GM23338 (cell line): Measurements from ENCODE around the gene SUMO4. TPM values are rescaled to one million over a fixed set of nuclear protein-coding genes. Genes with fewer than 3 reads are reported as not detected.

Experiments
- ATAC-seq: fragments of 200-7000 bp; cut with Tn5 transposase; 3 replicates; pipeline ENCODE4 v1.9.1; 2020
- DNase-seq: peaks from one replicate; pipeline ENCODE4 v3.0.0-alpha.2; 2015; ENCODE audit warnings: low spot score
- H2AFZ ChIP-seq: fragments of 200-600 bp; sonication (generic); 2 replicates; pipeline ENCODE4 v1.8.0; 2016; ENCODE audit warnings: antibody characterized with exemption, mild to moderate bottlenecking, moderate library complexity
- H3F3A ChIP-seq: fragments of 200-600 bp; sonication (generic); replicated peaks from 2 replicates; pipeline ENCODE4 v1.8.0; 2017; ENCODE audit warnings: antibody characterized with exemption, mixed run types, low read depth
- H3K27ac ChIP-seq: fragments of 200-600 bp; sonication (generic); 2 replicates; pipeline ENCODE4 v1.6.1; 2016; ENCODE audit warnings: low read depth
- H3K27me3 ChIP-seq: fragments of 200-600 bp; sonication (generic); 2 replicates; pipeline ENCODE4 v1.8.0; 2016; ENCODE audit warnings: mild to moderate bottlenecking, mixed run types, moderate library complexity; ENCODE audit not compliant: insufficient read depth
- H3K36me3 ChIP-seq: fragments of 200-600 bp; sonication (generic); 2 replicates; pipeline ENCODE4 v1.8.0; 2016; ENCODE audit warnings: mild to moderate bottlenecking; ENCODE audit not compliant: insufficient read depth
- H3K4me1 ChIP-seq: fragments of 200-600 bp; sonication (generic); 2 replicates; pipeline ENCODE4 v1.8.0; 2016; ENCODE audit warnings: mild to moderate bottlenecking, moderate library complexity; ENCODE audit not compliant: insufficient read depth
- H3K4me2 ChIP-seq: fragments of 200-600 bp; sonication (generic); 2 replicates; pipeline ENCODE4 v1.7.1; 2017; ENCODE audit warnings: mixed run types
- H3K4me3 ChIP-seq: fragments of 200-600 bp; sonication (generic); 2 replicates; pipeline ENCODE4 v1.6.1; 2016; ENCODE audit warnings: mixed run types
- H3K79me2 ChIP-seq: fragments of 200-600 bp; sonication (generic); replicated peaks from 2 replicates; pipeline ENCODE4 v1.8.0; 2017; ENCODE audit warnings: mild to moderate bottlenecking; ENCODE audit not compliant: insufficient read depth
- H3K9me2 ChIP-seq: fragments of 200-600 bp; sonication (generic); 2 replicates; pipeline ENCODE4 v1.8.0; 2017; ENCODE audit not compliant: insufficient read depth
- H4K20me1 ChIP-seq: fragments of 200-600 bp; sonication (generic); replicated peaks from 2 replicates; pipeline ENCODE4 v1.8.0; 2017; ENCODE audit warnings: mild to moderate bottlenecking; ENCODE audit not compliant: insufficient read depth
- H3K27ac Mint-ChIP-seq: 2 replicates; pipeline ENCODE4 v1.8.0; 2020; ENCODE audit warnings: inconsistent platforms, mild to moderate bottlenecking, moderate library complexity, mixed read lengths
- H3K27me3 Mint-ChIP-seq: 3 replicates; pipeline ENCODE4 v1.8.0; 2022; ENCODE audit warnings: low read depth, mild to moderate bottlenecking, moderate library complexity, mixed read lengths, inconsistent platforms; ENCODE audit not compliant: insufficient read depth, poor library complexity
- H3K36me3 Mint-ChIP-seq: 3 replicates; pipeline ENCODE4 v1.8.0; 2021; ENCODE audit warnings: low read depth, mild to moderate bottlenecking, inconsistent platforms, moderate library complexity, mixed read lengths
- H3K4me1 Mint-ChIP-seq: 3 replicates; pipeline ENCODE4 v1.8.0; 2020; ENCODE audit warnings: mild to moderate bottlenecking, inconsistent platforms, mixed read lengths
- H3K4me3 Mint-ChIP-seq: 3 replicates; pipeline ENCODE4 v1.8.0; 2021; ENCODE audit warnings: moderate library complexity, mild to moderate bottlenecking, inconsistent platforms, mixed read lengths
- H3K9me3 Mint-ChIP-seq: 3 replicates; pipeline ENCODE4 v1.8.0; 2020; ENCODE audit warnings: moderate library complexity, mild to moderate bottlenecking, inconsistent platforms, mixed read lengths
- CREB1 ChIP-seq: fragments of 250-450 bp; sonication (Bioruptor Pico); IDR thresholded peaks from 2 replicates; pipeline ENCODE4 v1.5.0; 2020; ENCODE audit warnings: low read depth, mild to moderate bottlenecking, moderate library complexity
- ETS1 ChIP-seq: IDR thresholded peaks from 2 replicates; pipeline ENCODE4 v1.6.1; 2016; ENCODE audit warnings: antibody characterized with exemption
- EZH2 ChIP-seq: fragments of 200-600 bp; sonication (generic); IDR thresholded peaks from one replicate; pipeline ENCODE4 v1.8.0; 2017; ENCODE audit warnings: antibody characterized with exemption, mild to moderate bottlenecking, low read depth; ENCODE audit not compliant: unreplicated experiment
- EZH2phosphoT487 ChIP-seq: fragments of 200-600 bp; sonication (generic); IDR thresholded peaks from one replicate; pipeline ENCODE4 v1.8.1; 2018; ENCODE audit warnings: antibody characterized with exemption; ENCODE audit not compliant: unreplicated experiment
- JUNB ChIP-seq: IDR thresholded peaks from one replicate; pipeline ENCODE4 v1.6.1; 2016; ENCODE audit warnings: antibody characterized with exemption; ENCODE audit not compliant: unreplicated experiment
- NANOG ChIP-seq: IDR thresholded peaks from 2 replicates; pipeline ENCODE4 v1.6.1; 2016; ENCODE audit warnings: antibody characterized with exemption, borderline replicate concordance
- POLR2AphosphoS5 ChIP-seq: IDR thresholded peaks from 2 replicates; pipeline ENCODE4 v1.6.1; 2016; ENCODE audit warnings: antibody characterized with exemption, low read depth
- STAT1 ChIP-seq: IDR thresholded peaks from one replicate; pipeline ENCODE4 v1.6.1; 2016; ENCODE audit warnings: antibody characterized with exemption; ENCODE audit not compliant: unreplicated experiment
- ZNF114 ChIP-seq: fragments of 250-450 bp; sonication (Bioruptor Pico); IDR thresholded peaks from 2 replicates; pipeline ENCODE4 v1.5.0; 2020; ENCODE audit warnings: mild to moderate bottlenecking, moderate library complexity
- ZNF462 ChIP-seq: fragments of 250-450 bp; sonication (Bioruptor Pico); IDR thresholded peaks from 2 replicates; pipeline ENCODE4 v1.5.0; 2020; ENCODE audit warnings: mild to moderate bottlenecking, moderate library complexity
- polyA plus RNA-seq: library from polyadenylated mRNA; unstranded; fragments of >200 nt; fragmentation: Nextera tagmentation; extraction: Ambion mirVana; gene quantifications from 2 replicates; pipeline ENCODE4 v1.2.1, GENCODE V29; 2016
- total RNA-seq: library from RNA; depleted of rRNA; stranded (reverse); fragments of >200 nt; shearing (Covaris generic); gene quantifications from 2 replicates; pipeline ENCODE4 v1.2.3, GENCODE V29; 2014
- TF ChIP-seq, protein P1 (sequence below), 2 experiments: fragments of 200-600 bp in 1 of 2; sonication (generic) in 1 of 2; conservative IDR thresholded peaks; 2 replicates each; pipeline versions ENCODE4 v1.5.1 to v1.6.1; 2016 to 2017; ENCODE audit warnings: antibody characterized with exemption in 2 of 2, low read depth in 2 of 2, mild to moderate bottlenecking in 2 of 2, moderate library complexity in 1 of 2

SUMO4 gene
- total and polyA plus RNA-seq, 2 experiments from 2014 or later, result 1.9 to 2.1 TPM

GRCh38 chr6:149372062-149372461 lies 28.0 kb upstream of the SUMO4 start:
- H3K9me3 Mint-ChIP-seq, result no peaks in the 10 kb centered on the region

DNA sequence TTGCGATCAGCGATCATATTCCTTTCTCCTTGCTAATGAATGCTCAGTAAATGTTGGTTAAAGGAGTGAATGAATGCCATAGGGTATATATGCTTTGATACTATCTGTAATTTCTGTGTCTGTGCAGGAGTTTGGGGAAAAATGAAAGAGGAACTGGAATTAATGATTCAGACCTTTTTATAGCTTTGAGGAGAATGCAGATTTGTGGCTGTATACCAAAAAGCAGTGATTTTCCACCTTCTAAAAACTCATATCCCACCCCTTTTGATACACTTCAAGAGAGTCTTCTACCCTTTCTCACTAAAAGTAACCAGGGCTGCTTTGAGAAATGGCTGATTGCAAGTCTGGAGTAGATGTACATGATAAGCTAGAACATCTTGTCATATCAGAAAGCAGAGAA lies 26.6 kb upstream of the SUMO4 start:
- Histone ChIP-seq H3K36me3 (peaks cover 4% of the 10 kb centered on the region; the same call in 1 of the 2 replicates), H3F3A (no peaks in the 10 kb centered on the region), H4K20me1 (peaks cover 9% of the 10 kb centered on the region), H3K4me3 (no peak overlapping the region), H3K79me2 (peaks cover 67% of the 10 kb centered on the region), H3K4me1 (no peaks in the 10 kb centered on the region), H3K4me2 (no peak overlapping the region), H3K27ac (no peak overlapping the region), H3K9me2 (no peaks in the 10 kb centered on the region; the same call in 1 of the 2 replicates), H3K27me3 (no peaks in the 10 kb centered on the region), H2AFZ (no peak overlapping the region)
- Mint-ChIP-seq H3K4me3 (no peak overlapping the region), H3K4me1 (no peaks in the 10 kb centered on the region), H3K36me3 (peaks cover 10% of the 10 kb centered on the region), H3K27me3 (no peaks in the 10 kb centered on the region), H3K9me3 (no peaks in the 10 kb centered on the region), H3K27ac (0 out of 2 replicates have a peak overlapping the region, but pooled peaks have one; percentile 15)
- DNase-seq (no peak), ATAC-seq (no peak)
- TF ChIP-seq NANOG (no peak), ETS1 (no peak), POLR2AphosphoS5 (no peak), EZH2phosphoT487 (no peak), ZNF114 (CRISPR knock-in tag) (no peak), EZH2 (no peak), CREB1 (no peak), STAT1 (no peak), ZNF462 (no peak)
- TF ChIP-seq, protein P1, sequence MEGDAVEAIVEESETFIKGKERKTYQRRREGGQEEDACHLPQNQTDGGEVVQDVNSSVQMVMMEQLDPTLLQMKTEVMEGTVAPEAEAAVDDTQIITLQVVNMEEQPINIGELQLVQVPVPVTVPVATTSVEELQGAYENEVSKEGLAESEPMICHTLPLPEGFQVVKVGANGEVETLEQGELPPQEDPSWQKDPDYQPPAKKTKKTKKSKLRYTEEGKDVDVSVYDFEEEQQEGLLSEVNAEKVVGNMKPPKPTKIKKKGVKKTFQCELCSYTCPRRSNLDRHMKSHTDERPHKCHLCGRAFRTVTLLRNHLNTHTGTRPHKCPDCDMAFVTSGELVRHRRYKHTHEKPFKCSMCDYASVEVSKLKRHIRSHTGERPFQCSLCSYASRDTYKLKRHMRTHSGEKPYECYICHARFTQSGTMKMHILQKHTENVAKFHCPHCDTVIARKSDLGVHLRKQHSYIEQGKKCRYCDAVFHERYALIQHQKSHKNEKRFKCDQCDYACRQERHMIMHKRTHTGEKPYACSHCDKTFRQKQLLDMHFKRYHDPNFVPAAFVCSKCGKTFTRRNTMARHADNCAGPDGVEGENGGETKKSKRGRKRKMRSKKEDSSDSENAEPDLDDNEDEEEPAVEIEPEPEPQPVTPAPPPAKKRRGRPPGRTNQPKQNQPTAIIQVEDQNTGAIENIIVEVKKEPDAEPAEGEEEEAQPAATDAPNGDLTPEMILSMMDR (conservative IDR thresholded peaks at IDR 0.05; ENCODE audit: low read depth in 2 of 2), result no peak

More at GRCh38 chr6:149372062-149372461, 28.0 kb upstream of the SUMO4 start:
- H2AFZ ChIP-seq, result no peak overlapping the region
- Mint-ChIP-seq H3K4me3 (no peak overlapping the region), H3K27ac (no peak overlapping the region), H3K36me3 (peaks cover 3% of the 10 kb centered on the region; the same call in 2 of the 3 replicates), H3K4me1 (no peaks in the 10 kb centered on the region), H3K27me3 (no peaks in the 10 kb centered on the region)
- TF ChIP-seq JUNB (no peak), EZH2phosphoT487 (no peak)
- no peaks in the 10 kb centered on the region for H3K4me1 ChIP-seq
- no peak for ATAC-seq
- H4K20me1 ChIP-seq, result peaks cover 9% of the 10 kb centered on the region
- no peak overlapping the region for H3K4me2 ChIP-seq
- no peaks in the 10 kb centered on the region for H3F3A ChIP-seq
- H3K79me2 ChIP-seq, result peaks cover 81% of the 10 kb centered on the region
- H3K9me2 ChIP-seq, result no peaks in the 10 kb centered on the region
- no peaks in the 10 kb centered on the region for H3K27me3 ChIP-seq
- DNase-seq, result no peak
- no peaks in the 10 kb centered on the region for H3K36me3 ChIP-seq
- no peak overlapping the region for H3K4me3 ChIP-seq
- H3K27ac ChIP-seq, result no peak overlapping the region
